Keratinocyte (primary cell): Measurements from ENCODE around the gene MEGF11. TPM values are rescaled to one million over a fixed set of nuclear protein-coding genes. Genes with fewer than 3 reads are reported as not detected.

Experiments used
- DNase-seq: peaks from one replicate; pipeline ENCODE4 v3.0.0-alpha.2; 2011; ENCODE audit warnings: low read depth, missing footprints, low spot score
- FAIRE-seq: peaks from 2 replicates; lab custom pipeline; 2011; peaks lifted over from hg19 to GRCh38; lab: Jason Lieb, UNC
- H2AFZ ChIP-seq: 2 replicates; pipeline ENCODE4 v1.6.0; 2012; ENCODE audit warnings: low read length, control low read depth, inconsistent platforms; ENCODE audit not compliant: control insufficient read depth
- H3K27ac ChIP-seq: 2 replicates; pipeline ENCODE4 v1.5.1; 2011; ENCODE audit warnings: low read length; ENCODE audit not compliant: control insufficient read depth, insufficient read depth
- H3K27me3 ChIP-seq: 3 replicates; pipeline ENCODE4 v1.6.0; 2011; ENCODE audit warnings: low read length; ENCODE audit not compliant: control insufficient read depth, insufficient read depth; ENCODE audit errors: extremely low read depth
- H3K36me3 ChIP-seq, 2 experiments: 2 replicates in 1 of 2; 3 replicates in 1 of 2; pipeline ENCODE4 v1.5.1; 2011; ENCODE audit warnings: low read length in 2 of 2, mild to moderate bottlenecking in 1 of 2; ENCODE audit not compliant: control insufficient read depth in 2 of 2, insufficient read depth in 2 of 2; ENCODE audit errors: extremely low read depth in 1 of 2
- H3K4me1 ChIP-seq: 3 replicates; pipeline ENCODE4 v1.5.1; 2011; ENCODE audit warnings: low read length; ENCODE audit not compliant: control insufficient read depth, insufficient read depth; ENCODE audit errors: extremely low read depth
- H3K4me2 ChIP-seq: 3 replicates; pipeline ENCODE4 v1.6.0; 2011; ENCODE audit warnings: low read depth, low read length; ENCODE audit not compliant: control insufficient read depth, insufficient read depth; ENCODE audit errors: extremely low read depth
- H3K4me3 ChIP-seq, 3 experiments: fragments of 200-600 bp in 1 of 3; sonication (generic) in 1 of 3; 2 replicates in 2 of 3; 3 replicates in 1 of 3; pipeline ENCODE4 v1.5.1; 2011 to 2016; ENCODE audit warnings: low read length in 3 of 3, mild to moderate bottlenecking in 3 of 3, control low read depth in 2 of 3, inconsistent platforms in 1 of 3, low read depth in 1 of 3, mixed read lengths in 1 of 3, mixed run types in 1 of 3, moderate library complexity in 1 of 3; ENCODE audit not compliant: control insufficient read depth in 2 of 3, insufficient read depth in 2 of 3; ENCODE audit errors: extremely low read depth in 1 of 3
- H3K79me2 ChIP-seq: 2 replicates; pipeline ENCODE4 v1.6.0; 2012; ENCODE audit warnings: low read length; ENCODE audit not compliant: control insufficient read depth, insufficient read depth
- H3K9ac ChIP-seq: 3 replicates; pipeline ENCODE4 v1.6.0; 2011; ENCODE audit warnings: low read length; ENCODE audit not compliant: control insufficient read depth, insufficient read depth; ENCODE audit errors: extremely low read depth
- H3K9me1 ChIP-seq: 3 replicates; pipeline ENCODE4 v1.6.0; 2011; ENCODE audit warnings: low read length; ENCODE audit not compliant: control insufficient read depth, insufficient read depth; ENCODE audit errors: extremely low read depth
- H3K9me3 ChIP-seq: 2 replicates; pipeline ENCODE4 v1.5.1; 2012; ENCODE audit warnings: low read depth, low read length; ENCODE audit not compliant: control insufficient read depth
- H4K20me1 ChIP-seq: 3 replicates; pipeline ENCODE4 v1.6.0; 2011; ENCODE audit warnings: low read length; ENCODE audit not compliant: control insufficient read depth, insufficient read depth; ENCODE audit errors: extremely low read depth
- CTCF ChIP-seq, 3 experiments: IDR thresholded peaks in 1 of 3; conservative IDR thresholded peaks in 1 of 3; optimal IDR thresholded peaks in 1 of 3; 2 replicates in 2 of 3; 3 replicates in 1 of 3; pipeline versions ENCODE3 to v1.5.1; 2011; ENCODE audit warnings: low read length in 3 of 3, mild to moderate bottlenecking in 3 of 3, moderate library complexity in 2 of 3, control low read depth in 1 of 3, inconsistent platforms in 1 of 3; ENCODE audit not compliant: insufficient read depth in 2 of 3; ENCODE audit errors: extremely low read depth in 1 of 3
- EZH2 ChIP-seq: IDR thresholded peaks from one replicate; pipeline ENCODE4 v1.6.1; 2012; ENCODE audit warnings: inconsistent platforms, mild to moderate bottlenecking, low read length, moderate library complexity
- dilution Hi-C: fragments of 300-500 bp; cut with MboI; formaldehyde crosslinking; loops from one replicate; pipeline ENCODE4 v1.7.0; 2020; ENCODE audit warnings: low sequenced_read_pairs; ENCODE audit not compliant: extremely low pct_ligation_motif_present
- polyA plus RNA-seq, 5 experiments: library from polyadenylated mRNA; depleted of rRNA in 3 of 5; stranded (reverse) in 3 of 5; stranded (forward) in 1 of 5; unstranded in 1 of 5; fragments of >200 nt; gene quantifications; 1 replicate in 1 of 5; 2 replicates in 3 of 5; 3 replicates in 1 of 5; pipeline versions ENCODE4 v1.2.1 to v1.2.3, GENCODE V29; 2011 to 2012; ENCODE audit warnings: missing spikeins in 2 of 5, low read depth in 1 of 5, low replicate concordance in 1 of 5

MEGF11 gene
- polyA plus RNA-seq, 1 donor (not counting 4 experiments of a cell fraction or from before 2014, with no cell fraction given): not detected

GRCh38 chr15:65887565-65887964 lies 366.0 kb downstream of the MEGF11 start:
- H3K4me2 ChIP-seq: no peak overlapping the region
- DNase-seq: no peak
- FAIRE-seq: no peak
- peaks cover 4 to 19% of the 10 kb centered on the region in 2 experiments for H3K36me3 ChIP-seq
- no peak overlapping the region for H3K27ac ChIP-seq
- H3K9me3 ChIP-seq: no peaks in the 10 kb centered on the region
- H3K9ac ChIP-seq: no peak overlapping the region
- H4K20me1 ChIP-seq: peaks cover 9% of the 10 kb centered on the region
- no peak overlapping the region for H2AFZ ChIP-seq
- no peaks in the 10 kb centered on the region for H3K4me1 ChIP-seq
- no peaks in the 10 kb centered on the region for H3K27me3 ChIP-seq
- dilution Hi-C loops: no loop called here
- peaks cover 46% of the 10 kb centered on the region for H3K79me2 ChIP-seq
- TF ChIP-seq EZH2 (no peak), CTCF (optimal IDR thresholded peaks at IDR 0.05 in 1 of 3, IDR thresholded peaks at IDR 0.05 in 1 of 3, conservative IDR thresholded peaks at IDR 0.05 in 1 of 3; ENCODE audit: extremely low read depth in 1 of 3, insufficient read depth in 2 of 3, low read length in 3 of 3) (no peak)
- no peaks in the 10 kb centered on the region for H3K9me1 ChIP-seq
- no peak overlapping the region for H3K4me3 ChIP-seq

GRCh38 chr15:65885668-65886218 lies 367.8 kb downstream of the MEGF11 start:
- Histone ChIP-seq H3K79me2 (peaks cover 50% of the 10 kb centered on the region), H3K4me3 (no peak overlapping the region), H3K9ac (no peak overlapping the region), H2AFZ (no peak overlapping the region), H3K9me3 (no peaks in the 10 kb centered on the region), H3K4me2 (no peak overlapping the region), H3K27me3 (no peaks in the 10 kb centered on the region), H3K4me1 (no peaks in the 10 kb centered on the region), H3K27ac (no peak overlapping the region), H3K9me1 (no peaks in the 10 kb centered on the region), H3K36me3 (peaks cover 3 to 25% of the 10 kb centered on the region in 2 experiments), H4K20me1 (peaks cover 3% of the 10 kb centered on the region)
- DNase-seq: no peak
- FAIRE-seq: no peak
- TF ChIP-seq EZH2: no peak
- no peak for TF ChIP-seq CTCF (optimal IDR thresholded peaks at IDR 0.05 in 1 of 3, IDR thresholded peaks at IDR 0.05 in 1 of 3, conservative IDR thresholded peaks at IDR 0.05 in 1 of 3; ENCODE audit: extremely low read depth in 1 of 3, insufficient read depth in 2 of 3, low read length in 3 of 3)
- dilution Hi-C loops: no loop called here
